OCI-M2 (cell line): ENCODE measurements around the gene RAP1B.

Experiments
- DNase-seq: peaks from one replicate; lab custom pipeline; 2025; ENCODE audit not compliant: unreplicated experiment; lab: John Stamatoyannopoulos, UW

RAP1B gene

GRCh38 chr12:68695454-68695853 lies 84.8 kb downstream of the RAP1B start:
- no peak for DNase-seq

GRCh38 chr12:68699486-68699885 lies 88.8 kb downstream of the RAP1B start:
- no peak for DNase-seq
